ENCODE measurements around the gene TTLL11. TPM values are rescaled to one million over a fixed set of nuclear protein-coding genes. Genes with fewer than 3 reads are reported as not detected.

TTLL11 gene
- total RNA-seq, 1 experiment from 2014 or later: 1.5 TPM

GRCh38 chr9:122121391-122121790 is 28.3 kb upstream of the TTLL11 start:
- H3K23ac ChIP-seq (ENCODE audit: insufficient read length, low read depth, low read length): no peak overlapping the region
- peaks cover 16 to 20% of the 10 kb centered on the region in 2 experiments for H3K4me1 Mint-ChIP-seq
- no peak overlapping the region for H3T11ph ChIP-seq (ENCODE audit: low read length)
- H4K20me1 ChIP-seq (ENCODE audit: control insufficient read depth, insufficient read depth, insufficient read length): no peaks in the 10 kb centered on the region
- peaks cover 3% of the 10 kb centered on the region; the same call in 1 of the 2 replicates for H3K27me3 ChIP-seq (ENCODE audit: insufficient read depth, low read length)
- no peaks in the 10 kb centered on the region for H3K9me3 ChIP-seq (ENCODE audit: control insufficient read depth, low read depth, low read length)
- H4K8ac ChIP-seq (replicated peaks; ENCODE audit: insufficient read length, low read depth, low read length): no peak overlapping the region
- no peak overlapping the region for H3K27ac ChIP-seq (ENCODE audit: insufficient read length, low read depth, low read length)
- no peak overlapping the region for H2BK120ac ChIP-seq (ENCODE audit: low read depth, low read length, poor library complexity, severe bottlenecking)
- TF ChIP-seq CTCF (conservative IDR thresholded peaks at IDR 0.05): no peak
- H2AFZ ChIP-seq (ENCODE audit: low read length): no peak overlapping the region
- H3K4me3 Mint-ChIP-seq: no peak overlapping the region
- no peaks in the 10 kb centered on the region for H3K36me3 Mint-ChIP-seq (ENCODE audit: insufficient read depth in 1 of 3, low read depth in 3 of 3)
- DNase-seq: no peak
- H2BK12ac ChIP-seq (ENCODE audit: insufficient read length, low read depth, low read length): no peak overlapping the region
- no peak overlapping the region for H3K18ac ChIP-seq (ENCODE audit: insufficient read length, low read depth, low read length)
- H3K4me2 ChIP-seq (ENCODE audit: insufficient read depth, insufficient read length, low read length): no peak overlapping the region
- no CpG with 5 or more reads among the region's 10 CpGs for WGBS (ENCODE audit: extremely low coverage, insufficient read length, low lambda C conversion rate)
- H3K27ac Mint-ChIP-seq: no peak overlapping the region; a peak in 1 of 7 replicates
- peaks cover under 1% of the 10 kb centered on the region; the same call in 1 of the 2 replicates for H3K4me1 ChIP-seq (ENCODE audit: insufficient read depth, low read length)
- H3K9ac ChIP-seq (ENCODE audit: extremely low read depth, insufficient read length, low read length): no peak overlapping the region
- H3K79me2 ChIP-seq (ENCODE audit: insufficient read depth, low read length): no peaks in the 10 kb centered on the region
- no peak overlapping the region for H3K56ac ChIP-seq (ENCODE audit: insufficient read length, low read depth, low read length)
- no peak overlapping the region for H4K5ac ChIP-seq (ENCODE audit: insufficient read length, low read depth, low read length)
- H3K23me2 ChIP-seq (ENCODE audit: insufficient read length, low read depth, low read length, poor library complexity, severe bottlenecking): peaks cover 6% of the 10 kb centered on the region
- no peak overlapping the region for H2BK5ac ChIP-seq (ENCODE audit: insufficient read length, low read length)
- H3K79me1 ChIP-seq (ENCODE audit: insufficient read depth, low read depth, low read length, poor library complexity, severe bottlenecking): no peaks in the 10 kb centered on the region
- no peak overlapping the region for H2BK20ac ChIP-seq (ENCODE audit: low read depth, low read length, poor library complexity, severe bottlenecking)
- H4K91ac ChIP-seq (ENCODE audit: insufficient read length, low read depth, low read length): no peak overlapping the region
- no peak overlapping the region for H3K4ac ChIP-seq (ENCODE audit: low read depth, low read length)
- H3K27me3 Mint-ChIP-seq (ENCODE audit: low read depth): peaks cover 21% of the 10 kb centered on the region
- H3K9me3 Mint-ChIP-seq: no peaks in the 10 kb centered on the region
- H2AK5ac ChIP-seq (ENCODE audit: insufficient read length, low read length): no peak overlapping the region
- no peak overlapping the region for H2BK15ac ChIP-seq (ENCODE audit: low read depth, low read length)
- H3K14ac ChIP-seq (ENCODE audit: insufficient read depth, low read length): no peak overlapping the region

Data from H9 (cell line).